Umbilical cord (tissue), 2 donors: ENCODE results near the gene GRHL1. TPM values are rescaled to one million over a fixed set of nuclear protein-coding genes. Genes with fewer than 3 reads are reported as not detected.
"Not testable (repeated sequence)": the region's sequence is repeated elsewhere in the genome, so short reads cannot be mapped to it uniquely, and the experiment has no call there.

Experiments used
- DNase-seq: peaks from one replicate; pipeline ENCODE4 v3.0.0-alpha.2; 2015; ENCODE audit warnings: low spot score
- total RNA-seq: library from RNA; depleted of rRNA; stranded (reverse); fragments of >200 nt; gene quantifications from one replicate; pipeline ENCODE4 v1.2.3, GENCODE V29; 2014; ENCODE audit warnings: low replicate concordance; ENCODE audit not compliant: insufficient read depth

Gene GRHL1
- total RNA-seq, 1 donor from 2014 or later: 13.2 TPM

DNA sequence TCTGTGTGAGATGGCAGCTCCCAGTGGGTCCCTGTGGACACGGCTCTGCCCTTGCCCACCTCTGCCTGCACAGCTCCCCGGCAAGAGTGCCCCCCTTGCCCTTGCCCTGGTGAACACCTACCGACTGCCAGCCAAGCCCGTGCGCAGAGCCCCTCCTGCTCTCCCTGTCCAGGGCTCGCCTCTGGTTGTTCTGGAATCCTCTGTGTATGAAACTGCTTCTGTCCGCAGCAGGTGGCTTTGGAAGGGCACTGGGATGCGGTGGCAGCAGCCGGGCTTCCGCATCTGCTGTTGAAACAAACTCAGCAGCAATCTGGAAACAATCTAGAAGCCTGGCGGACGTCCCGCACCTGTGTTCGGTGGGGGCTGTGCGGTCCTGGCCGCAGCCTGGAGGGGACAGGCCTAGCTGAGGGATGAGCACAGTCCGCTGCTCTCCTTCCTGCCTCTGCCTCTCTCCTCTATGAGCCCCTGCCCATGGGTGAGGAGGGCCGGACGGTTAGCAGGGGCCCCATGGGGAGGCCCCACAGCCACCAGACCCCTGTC, 57.8 kb downstream of the GRHL1 start:
- no peak for DNase-seq

DNA sequence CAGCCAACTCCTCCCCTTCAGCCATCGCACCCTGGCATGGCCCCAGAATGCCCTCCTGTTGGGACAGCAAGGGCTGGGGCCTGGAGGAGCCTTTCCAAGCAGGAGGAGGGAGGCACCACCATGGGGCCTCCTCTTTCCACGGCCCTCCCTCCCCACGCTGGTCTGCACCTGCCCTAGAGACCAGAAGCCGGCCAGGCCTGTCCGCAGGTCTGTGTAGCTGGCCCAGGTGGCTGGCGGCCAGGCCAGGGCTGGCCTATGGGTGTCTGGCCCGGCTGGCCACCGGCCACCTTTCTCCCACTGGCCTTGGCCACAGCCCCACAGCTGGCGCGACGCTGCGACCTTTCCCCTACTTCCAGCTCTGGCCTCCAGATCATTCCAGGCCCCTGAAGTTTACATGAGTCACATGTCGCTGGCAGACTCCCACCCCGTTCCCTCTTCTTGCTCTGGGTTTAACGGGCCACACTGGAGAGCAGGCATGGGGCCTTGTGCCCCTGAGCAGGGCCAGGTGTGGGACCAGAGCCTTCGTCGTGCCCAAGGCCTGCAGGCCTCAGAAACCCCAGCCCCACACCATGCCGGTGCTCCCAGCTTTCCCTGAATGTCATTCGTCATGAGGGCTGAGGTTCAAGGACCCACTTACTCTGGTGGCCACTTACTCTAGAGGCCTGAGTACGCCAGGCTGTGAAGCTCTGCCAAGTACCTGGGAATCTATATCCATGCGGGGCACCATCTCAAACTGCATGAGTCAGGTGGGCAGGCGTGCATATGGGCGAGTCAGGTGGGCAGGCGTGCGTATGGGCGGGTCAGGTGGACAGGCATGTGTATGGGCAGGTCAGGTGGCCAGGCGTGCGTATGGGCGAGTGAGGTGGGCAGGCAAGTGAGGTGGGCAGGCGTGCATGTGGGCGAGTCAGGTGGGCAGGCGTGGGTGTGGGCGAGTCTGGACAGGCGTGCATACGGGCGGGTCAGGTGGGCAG, 58.6 kb downstream of the GRHL1 start:
- DNase-seq: peak; percentile 54

DNA sequence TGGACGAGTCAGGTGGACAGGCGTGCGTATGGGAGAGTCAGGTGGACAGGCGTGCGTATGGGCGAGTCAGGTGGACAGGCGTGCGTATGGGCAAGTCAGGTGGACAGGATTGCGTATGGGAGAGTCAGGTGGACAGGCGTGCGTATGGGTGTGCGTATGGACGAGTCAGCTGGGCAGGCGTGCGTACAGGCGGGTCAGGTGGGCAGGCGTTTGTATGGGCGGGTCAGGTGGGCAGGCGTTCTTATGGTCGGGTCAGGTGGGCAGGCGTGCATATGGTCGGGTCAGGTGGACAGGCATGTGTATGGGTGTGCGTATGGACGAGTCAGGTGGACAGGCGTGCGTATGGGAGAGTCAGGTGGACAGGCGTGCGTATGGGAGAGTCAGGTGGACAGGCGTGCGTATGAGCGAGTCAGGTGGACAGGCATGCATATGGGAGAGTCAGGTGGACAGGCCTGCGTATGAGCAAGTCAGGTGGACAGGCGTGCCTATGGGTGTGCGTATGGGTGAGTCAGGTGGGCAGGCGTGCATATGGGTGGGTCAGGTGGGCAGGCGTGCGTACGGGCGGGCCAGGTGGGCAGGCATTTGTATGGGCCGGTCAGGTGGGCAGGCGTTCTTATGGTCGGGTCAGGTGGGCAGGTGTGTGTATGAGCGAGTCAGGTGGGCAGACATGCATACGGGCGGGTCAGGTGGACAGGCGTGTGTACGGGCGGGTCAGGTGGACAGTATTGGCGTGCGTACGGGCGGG, 59.5 kb downstream of the GRHL1 start:
- not testable (repeated sequence) for DNase-seq

DNA sequence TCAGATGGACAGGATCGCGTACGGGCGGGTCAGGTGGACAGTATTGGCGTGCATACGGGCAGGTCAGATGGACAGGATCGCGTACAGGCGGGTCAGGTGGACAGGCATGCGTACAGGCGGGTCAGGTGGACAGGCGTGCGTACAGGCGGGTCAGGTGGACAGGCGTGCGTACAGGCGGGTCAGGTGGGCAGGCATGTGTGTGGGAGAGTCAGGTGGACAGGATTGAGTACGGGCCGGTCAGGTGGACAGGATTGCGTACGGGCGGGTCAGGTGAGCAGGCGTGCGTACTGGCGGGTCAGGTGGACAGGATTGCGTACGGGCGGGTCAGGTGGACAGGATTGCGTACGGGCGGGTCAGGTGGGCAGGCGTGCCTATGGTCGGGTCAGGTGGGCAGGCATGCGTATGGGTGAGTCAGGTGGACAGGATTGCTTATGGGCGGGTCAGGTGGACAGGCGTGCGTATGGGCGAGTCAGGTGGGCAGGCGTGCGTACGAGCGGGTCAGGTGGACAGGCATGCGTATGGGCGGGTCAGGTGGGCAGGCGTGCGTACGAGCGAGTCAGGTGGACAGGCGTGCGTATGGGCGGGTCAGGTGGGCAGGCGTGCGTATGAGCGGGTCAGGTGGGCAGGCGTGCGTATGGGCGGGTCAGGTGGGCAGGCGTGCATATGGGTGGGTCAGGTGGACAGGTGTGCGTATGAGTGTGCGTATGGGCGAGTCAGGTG, 60.3 kb downstream of the GRHL1 start:
- not testable (repeated sequence) for DNase-seq

DNA sequence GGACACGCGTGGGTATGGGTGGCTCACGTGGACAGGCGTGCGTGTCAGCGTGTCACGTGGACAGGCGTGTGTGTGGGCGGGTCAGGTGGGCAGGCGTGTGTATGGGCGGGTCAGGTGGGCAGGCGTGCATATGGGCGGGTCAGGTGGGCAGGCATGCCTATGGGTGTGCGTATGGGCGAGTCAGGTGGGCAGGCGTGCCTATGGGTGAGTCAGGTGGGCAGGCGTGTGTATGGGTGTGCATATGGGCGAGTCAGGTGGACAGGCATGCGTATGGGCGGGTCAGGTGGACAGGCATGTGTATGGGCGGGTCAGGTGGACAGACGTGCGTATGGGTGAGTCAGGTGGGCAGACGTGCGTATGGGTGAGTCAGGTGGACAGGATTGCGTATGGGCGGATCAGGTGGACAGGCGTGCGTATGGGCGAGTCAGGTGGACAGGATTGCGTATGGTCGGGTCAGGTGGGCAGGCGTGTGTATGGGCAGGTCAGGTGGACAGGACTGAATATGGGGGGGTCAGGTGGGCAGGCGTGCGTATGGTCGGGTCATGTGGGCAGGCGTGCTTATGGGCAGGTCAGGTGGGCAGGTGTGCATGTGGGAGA, 61.0 kb downstream of the GRHL1 start:
- DNase-seq: not testable (repeated sequence)

DNA sequence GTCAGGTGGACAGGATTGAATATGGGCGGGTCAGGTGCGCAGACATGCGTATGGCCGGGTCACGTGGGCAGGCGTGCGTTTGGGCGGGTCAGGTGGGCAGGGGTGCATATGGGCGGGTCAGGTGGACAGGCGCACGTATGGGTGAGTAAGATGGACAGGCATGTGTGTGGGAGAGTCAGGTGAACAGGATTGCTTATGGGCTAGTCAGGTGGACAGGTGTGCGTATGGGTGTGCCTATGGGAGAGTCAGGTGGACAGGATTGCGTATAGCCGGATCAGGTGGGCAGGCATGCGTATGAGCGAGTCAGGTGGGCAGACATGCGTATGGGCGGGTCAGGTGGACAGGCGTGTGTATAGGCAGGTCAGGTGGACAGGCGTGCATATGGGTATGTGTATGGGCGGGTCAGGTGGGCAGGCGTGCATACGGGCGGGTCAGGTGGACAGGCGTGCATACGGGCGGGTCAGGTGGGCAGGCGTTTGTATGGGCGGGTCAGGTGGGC, 61.5 kb downstream of the GRHL1 start:
- DNase-seq: no peak

DNA sequence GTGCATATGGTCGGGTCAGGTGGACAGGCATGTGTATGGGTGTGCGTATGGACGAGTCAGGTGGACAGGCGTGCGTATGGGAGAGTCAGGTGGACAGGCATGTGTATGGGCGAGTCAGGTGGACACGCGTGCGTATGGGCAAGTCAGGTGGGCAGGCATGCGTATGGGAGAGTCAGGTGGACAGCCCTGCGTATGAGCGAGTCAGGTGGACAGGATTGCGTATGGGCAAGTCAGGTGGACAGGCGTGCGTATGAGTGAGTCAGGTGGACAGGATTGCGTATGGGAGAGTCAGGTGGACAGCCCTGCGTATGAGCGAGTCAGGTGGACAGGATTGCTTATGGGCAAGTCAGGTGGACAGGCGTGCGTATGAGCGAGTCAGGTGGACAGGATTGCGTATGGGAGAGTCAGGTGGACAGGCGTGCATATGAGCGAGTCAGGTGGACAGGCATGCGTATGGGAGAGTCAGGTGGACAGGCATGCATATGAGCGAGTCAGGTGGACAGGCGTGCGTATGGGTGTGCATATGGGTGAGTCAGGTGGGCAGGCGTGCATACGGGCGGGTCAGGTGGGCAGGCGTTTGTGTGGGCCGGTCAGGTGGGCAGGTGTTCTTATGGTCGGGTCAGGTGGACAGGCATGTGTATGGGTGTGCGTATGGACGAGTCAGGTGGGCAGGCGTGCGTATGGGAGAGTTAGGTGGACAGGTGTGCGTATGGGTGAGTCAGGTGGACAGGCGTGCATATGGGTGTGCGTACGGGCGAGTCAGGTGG, 62.3 kb downstream of the GRHL1 start:
- DNase-seq: not testable (repeated sequence)

DNA sequence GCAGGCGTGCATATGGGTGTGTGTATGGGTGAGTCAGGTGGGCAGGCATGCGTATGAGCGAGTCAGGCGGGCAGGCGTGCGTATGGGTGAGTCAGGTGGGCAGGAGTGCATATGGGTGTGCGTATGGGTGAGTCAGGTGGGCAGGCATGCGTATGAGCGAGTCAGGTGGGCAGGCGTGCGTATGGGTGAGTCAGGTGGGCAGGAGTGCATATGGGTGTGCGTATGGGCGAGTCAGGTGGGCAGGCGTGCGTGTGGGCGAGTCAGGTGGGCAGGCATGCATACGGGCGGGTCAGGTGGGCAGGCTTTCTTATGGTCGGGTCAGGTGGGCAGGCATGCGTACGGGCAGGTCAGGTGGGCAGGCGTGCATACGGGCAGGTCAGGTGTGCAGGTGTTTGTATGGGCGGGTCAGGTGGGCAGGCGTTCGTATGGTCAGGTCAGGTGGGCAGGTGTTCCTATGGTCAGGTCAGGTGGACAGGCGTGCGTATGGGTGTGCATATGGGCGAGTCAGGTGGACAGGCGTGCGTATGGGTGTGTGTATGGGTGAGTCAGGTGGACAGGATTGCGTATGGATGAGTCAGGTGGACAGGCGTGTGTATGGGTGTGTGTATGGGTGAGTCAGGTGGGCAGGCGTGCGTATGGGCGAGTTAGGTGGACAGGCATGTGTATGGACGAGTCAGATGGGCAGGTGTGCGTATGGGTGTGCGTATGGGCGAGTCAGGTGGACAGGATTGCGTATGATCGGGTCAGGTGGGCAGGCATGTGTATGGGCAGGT, 63.1 kb downstream of the GRHL1 start:
- DNase-seq: no peak

DNA sequence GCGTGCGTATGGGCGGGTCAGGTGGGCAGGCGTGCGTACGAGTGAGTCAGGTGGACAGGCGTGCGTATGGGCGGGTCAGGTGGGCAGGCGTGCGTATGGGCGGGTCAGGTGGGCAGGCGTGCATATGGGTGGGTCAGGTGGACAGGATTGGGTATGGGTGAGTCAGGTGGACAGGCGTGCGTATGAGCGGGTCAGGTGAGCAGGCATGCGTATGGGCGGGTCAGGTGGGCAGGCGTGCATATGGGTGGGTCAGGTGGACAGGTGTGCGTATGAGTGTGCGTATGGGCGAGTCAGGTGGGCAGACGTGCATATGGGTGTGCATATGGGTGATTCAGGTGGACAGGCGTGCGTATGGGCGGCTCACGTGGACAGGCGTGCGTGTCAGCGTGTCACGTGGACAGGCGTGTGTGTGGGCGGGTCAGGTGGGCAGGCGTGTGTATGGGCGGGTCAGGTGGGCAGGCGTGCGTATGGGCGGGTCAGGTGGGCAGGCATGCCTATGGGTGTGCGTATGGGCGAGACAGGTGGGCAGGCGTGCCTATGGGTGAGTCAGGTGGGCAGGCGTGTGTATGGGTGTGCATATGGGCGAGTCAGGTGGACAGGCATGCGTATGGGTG, 64.0 kb downstream of the GRHL1 start:
- DNase-seq: not testable (repeated sequence)

DNA sequence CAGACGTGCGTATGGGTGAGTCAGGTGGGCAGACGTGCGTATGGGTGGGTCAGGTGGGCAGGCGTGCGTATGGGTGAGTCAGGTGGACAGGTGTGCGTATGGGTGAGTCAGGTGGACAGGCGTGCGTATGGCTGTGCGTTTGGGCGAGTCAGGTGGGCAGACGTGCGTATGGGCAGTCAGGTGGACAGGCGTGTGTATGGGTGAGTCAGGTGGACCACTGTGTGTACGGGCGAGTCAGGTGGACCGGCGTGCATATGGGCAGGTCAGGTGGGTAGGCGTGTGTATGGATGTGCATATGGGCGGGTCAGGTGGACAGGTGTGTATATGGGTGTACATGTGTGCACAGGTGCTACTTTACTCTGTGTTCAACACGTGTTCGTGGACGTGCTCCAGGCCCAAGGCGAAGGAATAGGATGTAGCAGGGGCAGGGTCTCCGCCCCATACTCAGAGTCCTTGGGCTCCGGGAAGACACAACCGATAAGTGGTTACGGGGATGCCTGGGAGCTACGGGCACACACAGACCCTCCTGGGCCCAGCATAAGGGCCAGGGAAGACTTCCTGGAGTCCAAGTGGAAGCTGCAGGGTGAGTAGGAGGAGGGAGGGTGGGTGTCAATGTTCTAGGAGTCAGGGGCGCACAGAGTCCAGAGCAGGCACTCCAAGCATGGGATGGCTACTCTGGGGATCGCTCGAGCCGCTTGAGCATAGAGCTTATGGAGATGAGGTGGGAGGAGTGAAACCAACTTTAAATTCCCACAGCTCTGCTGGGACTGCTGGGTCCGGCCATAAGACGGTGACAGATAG, 64.7 kb downstream of the GRHL1 start:
- DNase-seq: no peak

DNA sequence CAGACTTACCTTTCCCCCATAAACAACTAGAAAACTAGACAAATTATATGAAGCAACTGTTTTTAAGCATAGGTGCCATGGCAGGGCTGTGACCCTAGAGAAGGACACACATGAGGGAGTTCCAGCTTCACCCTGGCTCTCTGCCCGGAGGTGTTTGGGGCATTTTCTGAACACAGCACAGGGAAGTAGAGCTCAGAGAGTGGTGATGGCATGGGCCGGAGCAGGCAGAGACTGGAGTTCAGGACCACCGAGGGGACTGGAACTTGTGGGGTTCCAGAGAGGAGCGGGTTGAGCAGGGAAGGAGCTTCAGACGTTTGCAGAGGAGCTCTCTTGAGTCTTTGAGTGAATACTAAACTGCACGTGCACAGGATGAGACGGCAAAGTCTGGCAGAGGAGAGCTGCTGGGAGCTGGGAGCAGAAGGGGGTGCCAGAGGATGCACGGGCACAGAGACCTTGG, 65.3 kb downstream of the GRHL1 start:
- DNase-seq: no peak

DNA sequence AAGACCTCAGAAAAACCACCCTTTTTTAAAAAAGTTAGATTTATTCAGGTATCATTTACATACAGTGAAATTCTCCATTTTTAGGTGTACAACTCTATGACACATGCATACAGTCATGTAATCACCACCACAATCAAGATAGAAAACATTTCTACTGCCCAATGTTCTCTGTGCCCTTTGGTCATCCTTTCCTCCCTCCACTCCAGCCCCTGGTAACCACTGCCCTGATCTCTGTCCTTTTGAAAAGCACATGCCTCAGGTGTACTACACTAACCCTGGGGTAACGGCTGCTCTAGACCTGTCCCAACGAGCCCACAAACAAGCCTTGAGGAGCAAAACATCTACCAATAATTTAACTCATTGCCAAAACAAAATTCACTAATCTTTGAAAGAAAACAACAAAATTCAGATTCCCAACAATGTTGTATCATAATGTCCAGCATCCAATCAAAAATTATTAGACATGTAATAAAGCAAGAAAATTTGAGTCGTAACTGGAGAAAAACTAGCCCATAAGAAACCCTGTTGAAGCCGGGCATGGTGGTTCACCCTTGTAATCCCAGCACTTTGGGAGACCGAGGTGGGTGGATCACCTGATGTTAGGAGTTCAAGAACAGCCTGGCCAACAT, 65.9 kb downstream of the GRHL1 start:
- no peak for DNase-seq

DNA sequence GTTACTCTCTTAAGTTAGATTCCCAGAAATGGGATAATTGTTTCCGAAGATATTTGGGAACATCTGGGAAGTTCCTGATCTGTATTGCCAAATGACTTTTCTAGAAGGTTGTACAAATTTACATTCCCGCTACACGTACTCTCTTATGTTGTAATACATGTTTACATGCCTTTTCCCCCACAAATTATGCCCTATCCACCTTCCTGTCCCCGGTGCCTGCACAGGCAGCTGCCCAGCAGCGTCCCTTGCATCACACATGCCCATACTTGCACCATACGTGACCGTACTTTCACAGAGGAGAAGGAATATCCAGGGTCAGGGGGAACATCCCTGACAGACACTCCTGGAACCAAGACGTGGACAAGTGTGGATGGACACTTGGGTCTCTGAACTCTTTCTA, 67.7 kb downstream of the GRHL1 start:
- DNase-seq: peak; percentile 23

DNA sequence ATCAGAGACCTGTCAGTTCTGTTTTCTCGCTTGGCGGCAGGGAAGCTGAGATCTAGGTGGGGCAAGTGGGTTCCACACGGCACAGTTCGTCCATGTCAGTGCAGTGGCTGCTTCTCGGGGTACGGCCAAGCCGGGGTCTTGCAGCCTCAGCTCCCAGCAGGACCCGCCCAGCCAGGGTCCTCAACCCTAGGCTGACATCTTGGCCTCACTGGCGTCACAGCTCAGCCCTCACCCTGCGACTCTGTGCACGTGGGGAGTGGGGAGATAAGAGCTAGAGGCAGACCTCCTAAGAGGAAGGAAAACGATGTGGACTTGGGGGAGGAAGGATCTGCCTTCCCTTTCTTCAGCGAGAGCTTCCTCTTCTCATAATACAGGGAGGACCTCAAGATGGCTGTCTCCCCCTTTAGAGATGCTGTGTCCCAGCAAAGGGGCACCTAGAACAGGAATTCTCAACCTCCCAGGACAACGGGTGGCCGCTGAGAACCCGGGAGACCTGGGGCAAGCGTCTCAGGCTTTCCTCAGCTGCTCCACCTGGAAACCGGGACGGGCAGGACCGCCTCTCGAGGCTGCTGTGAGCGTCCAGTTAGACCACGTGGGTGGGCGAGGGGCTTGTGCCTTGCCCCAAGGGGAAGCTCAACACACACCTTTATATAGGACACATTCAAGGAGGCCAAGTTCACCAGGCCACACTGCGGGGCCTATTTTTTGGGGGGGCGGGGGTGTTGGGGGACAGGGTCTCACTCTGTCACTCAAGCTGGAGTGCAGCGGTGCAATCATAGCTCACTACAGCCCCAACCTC, 68.3 kb downstream of the GRHL1 start:
- DNase-seq: no peak

DNA sequence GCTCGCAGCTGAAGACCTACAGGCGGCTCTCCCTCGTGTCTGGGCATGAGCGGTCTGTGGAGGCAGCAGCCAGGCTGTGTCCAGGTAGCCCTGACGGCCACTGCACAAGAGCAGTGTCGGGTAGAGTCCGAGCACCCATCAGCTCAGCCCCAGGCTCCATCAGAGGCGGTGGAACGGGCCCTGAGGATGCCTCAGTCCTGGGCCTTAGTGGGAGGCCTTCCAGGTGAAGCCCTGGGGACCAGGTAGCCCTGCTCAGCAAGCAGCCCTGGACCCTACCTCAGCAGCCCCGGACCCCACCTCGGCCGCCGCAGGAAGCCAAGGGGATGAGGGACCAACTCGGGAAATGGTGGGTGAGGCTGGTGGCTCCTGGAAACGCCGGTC, 70.5 kb downstream of the GRHL1 start:
- DNase-seq: no peak

DNA sequence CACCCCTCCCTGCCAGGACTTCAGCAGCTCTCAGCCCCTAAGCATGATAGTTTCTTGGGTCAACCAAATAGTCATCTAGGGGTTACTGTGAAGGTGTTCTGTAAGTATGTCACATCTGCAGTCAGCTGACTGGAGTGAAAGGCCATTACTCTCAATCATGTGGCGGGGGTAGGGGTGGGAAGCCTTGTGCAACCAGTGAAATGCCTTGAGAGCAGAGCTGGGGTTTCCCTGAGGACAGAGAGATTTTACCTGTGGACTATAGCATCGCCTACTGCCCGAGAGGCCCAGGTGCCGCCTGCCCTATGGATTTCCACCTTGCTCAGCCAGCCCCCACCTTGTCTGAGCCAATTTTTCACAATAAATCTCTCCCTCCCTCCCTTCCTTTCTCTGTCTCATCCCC, 71.0 kb downstream of the GRHL1 start:
- DNase-seq: no peak
